Ishikawa (cell line): ENCODE results near the gene TMEFF2.

Source experiments
- CREB1 ChIP-seq: IDR thresholded peaks from 2 replicates; pipeline ENCODE4 v1.6.1; 2012; ENCODE audit warnings: low read depth
- EP300 ChIP-seq: IDR thresholded peaks from 2 replicates; pipeline ENCODE4 v1.6.1; 2012; ENCODE audit warnings: borderline replicate concordance
- FOXM1 ChIP-seq: IDR thresholded peaks from 2 replicates; pipeline ENCODE4 v1.6.1; 2012; ENCODE audit warnings: low read depth, borderline replicate concordance
- NFIC ChIP-seq: IDR thresholded peaks from 2 replicates; pipeline ENCODE4 v1.6.1; 2012
- RAD21 ChIP-seq: IDR thresholded peaks from 2 replicates; pipeline ENCODE4 v1.6.1; 2012; ENCODE audit warnings: low read depth
- TAF1 ChIP-seq: IDR thresholded peaks from 2 replicates; pipeline ENCODE4 v1.6.1; 2012; ENCODE audit warnings: low read depth, mild to moderate bottlenecking
- TCF12 ChIP-seq: IDR thresholded peaks from 2 replicates; pipeline ENCODE4 v1.6.1; 2012; ENCODE audit warnings: low read depth
- YY1 ChIP-seq: IDR thresholded peaks from 2 replicates; pipeline ENCODE4 v1.6.1; 2012; ENCODE audit warnings: low read depth
- ZBTB7A ChIP-seq: IDR thresholded peaks from 2 replicates; pipeline ENCODE4 v1.6.1; 2012; ENCODE audit warnings: low read depth
- TF ChIP-seq, protein P1 (sequence below): IDR thresholded peaks from 2 replicates; pipeline ENCODE4 v1.6.1; 2012

DNA sequence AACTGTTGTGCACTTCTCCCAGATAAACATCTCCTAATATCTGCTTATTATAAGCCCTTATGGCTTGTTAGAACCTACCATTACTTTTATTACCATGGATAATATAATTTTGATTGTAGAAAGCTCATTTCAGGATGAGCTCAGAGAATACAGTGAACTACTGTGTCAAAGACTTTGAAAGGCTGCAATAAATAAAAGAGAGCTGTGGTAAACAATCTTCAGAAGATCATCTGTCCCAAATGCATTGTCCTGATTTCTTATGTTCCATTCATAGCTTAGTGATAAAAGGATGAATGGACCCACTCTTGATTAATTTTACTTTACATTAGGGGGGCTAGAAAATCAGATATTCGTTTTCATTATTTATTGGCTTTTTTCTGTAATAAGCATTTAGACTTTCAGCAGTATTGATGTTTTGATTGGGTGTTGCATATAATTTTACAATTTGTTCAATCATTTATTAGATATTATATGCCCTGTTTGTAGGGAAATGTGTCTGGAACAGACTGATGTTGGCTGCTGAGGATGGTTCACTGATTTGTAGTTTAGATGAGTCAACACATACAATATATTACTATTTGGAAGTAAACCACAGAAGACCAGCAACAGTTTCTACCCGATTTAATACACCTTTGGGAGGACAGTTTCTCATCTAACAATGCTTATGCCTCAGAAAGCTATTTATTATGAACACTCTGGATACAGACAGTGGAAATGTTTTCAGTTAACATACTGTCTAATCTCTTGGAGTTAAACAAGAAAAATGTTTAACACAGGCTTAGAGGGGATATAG, 147.2 kb downstream of the TMEFF2 start:
- TF ChIP-seq RAD21 (no peak), NFIC (no peak), YY1 (no peak), TAF1 (no peak), FOXM1 (no peak), EP300 (no peak), CREB1 (no peak), ZBTB7A (no peak), TCF12 (no peak)
- TF ChIP-seq, protein P1, sequence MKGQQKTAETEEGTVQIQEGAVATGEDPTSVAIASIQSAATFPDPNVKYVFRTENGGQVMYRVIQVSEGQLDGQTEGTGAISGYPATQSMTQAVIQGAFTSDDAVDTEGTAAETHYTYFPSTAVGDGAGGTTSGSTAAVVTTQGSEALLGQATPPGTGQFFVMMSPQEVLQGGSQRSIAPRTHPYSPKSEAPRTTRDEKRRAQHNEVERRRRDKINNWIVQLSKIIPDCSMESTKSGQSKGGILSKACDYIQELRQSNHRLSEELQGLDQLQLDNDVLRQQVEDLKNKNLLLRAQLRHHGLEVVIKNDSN = no peak
